ENCODE results near the gene PMVK.

The PMVK gene

DNA sequence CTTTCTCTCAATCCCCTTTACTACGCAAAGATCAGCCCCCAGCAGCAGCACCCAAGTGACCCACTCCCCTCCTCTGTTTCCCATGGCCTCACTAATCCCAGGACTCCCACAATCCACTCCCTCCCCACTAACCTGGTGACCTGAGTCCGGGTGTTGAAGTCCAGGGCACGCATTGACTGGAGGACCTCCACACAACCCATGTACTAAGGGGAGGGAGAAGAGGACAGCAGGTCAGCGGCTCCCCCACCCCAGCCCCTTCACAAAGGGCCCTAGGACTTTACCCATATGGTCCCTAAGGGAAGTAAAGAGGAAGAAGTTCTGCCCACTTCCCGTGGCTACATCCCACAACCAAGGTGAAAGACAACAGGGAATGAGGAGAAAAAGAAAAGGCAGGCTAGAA is 32.7 kb upstream of the PMVK start:
- DNase-seq = no peak
- intact Hi-C loops (cut with DNase I) = loop anchor here (5.0 kb wide), 1 partner anchor 33 kb away; the partner anchor contains the start of gene ZBTB7B

DNA sequence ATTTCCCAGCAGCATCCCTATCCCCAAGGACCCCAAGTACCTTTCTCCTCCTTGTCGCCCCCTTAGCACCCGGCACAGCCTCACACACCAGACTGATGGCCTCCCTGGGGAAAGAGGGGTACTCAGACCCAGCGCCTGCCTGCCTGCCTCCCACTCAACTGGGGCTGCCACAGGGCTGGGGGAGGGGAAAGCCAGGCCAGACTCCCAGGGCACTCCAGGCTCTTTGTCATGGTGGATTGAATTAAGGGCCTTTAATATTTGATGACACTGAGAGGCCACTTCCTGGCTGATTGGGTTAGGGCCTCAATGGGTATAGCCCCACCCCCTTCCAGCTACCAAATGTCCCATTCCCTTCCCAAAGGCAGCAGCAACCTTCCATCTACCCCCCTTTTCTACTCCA is 32.2 kb upstream of the PMVK start:
- no peak for DNase-seq
- intact Hi-C loops (cut with DNase I) = loop anchor here (5.0 kb wide), 1 partner anchor 34 kb away; the partner anchor contains the start of gene ZBTB7B

DNA sequence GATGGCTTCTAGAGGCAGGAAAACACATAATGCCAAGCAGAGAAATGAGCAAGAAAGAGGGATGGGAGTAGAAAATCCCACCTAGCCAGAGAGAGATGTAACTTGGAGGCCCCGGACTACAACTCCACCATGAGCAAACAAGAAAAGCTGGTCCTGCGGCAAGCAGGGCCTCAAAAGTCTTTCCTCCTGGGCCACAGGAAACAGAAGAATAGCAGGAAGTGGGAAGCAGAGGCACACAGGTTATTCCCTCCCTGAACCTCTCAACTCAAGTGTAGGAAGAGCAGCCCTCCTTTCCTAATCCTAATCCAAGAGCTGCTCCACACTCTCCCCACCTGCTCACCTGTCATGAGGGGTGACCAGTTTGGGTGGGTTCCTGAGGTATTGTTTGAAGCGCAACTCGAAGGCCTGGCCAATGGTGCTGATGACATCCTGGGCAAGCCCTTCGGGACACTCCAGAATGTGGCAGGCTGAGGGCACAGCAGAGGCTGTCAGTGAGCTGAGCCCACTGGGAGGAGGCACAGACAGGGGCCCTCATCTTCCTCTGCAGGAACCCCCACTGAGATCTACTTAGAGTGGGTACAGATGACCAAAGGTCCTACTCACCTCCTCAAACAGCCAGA is 30.9 kb upstream of the PMVK start:
- intact Hi-C loops (cut with DNase I) = loop anchor here (5.0 kb wide), 1 partner anchor 35 kb away; the partner anchor contains the start of gene ZBTB7B
- no peak for DNase-seq

DNA sequence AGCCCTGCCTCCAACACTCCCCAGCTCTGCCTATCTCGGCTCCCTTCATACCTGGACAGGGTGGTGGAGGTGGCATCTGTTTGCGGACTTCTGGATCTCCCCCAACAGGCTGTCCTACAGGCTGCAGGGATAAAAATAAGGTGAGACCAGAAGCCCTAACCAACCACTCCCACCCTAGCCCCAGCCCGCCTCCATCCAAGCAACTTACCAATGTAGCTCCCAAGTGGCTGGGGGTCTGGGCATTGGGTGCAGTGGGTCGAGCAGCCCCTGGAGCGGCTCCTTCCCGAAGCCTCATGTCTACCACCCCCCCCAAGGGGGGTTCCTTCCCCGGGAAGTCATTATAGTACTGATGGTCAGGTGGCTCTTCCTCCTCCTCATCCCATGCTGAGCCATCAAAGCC is 29.6 kb upstream of the PMVK start:
- intact Hi-C loops (cut with DNase I) = loop anchor here (5.0 kb wide), 1 partner anchor 36 kb away; the partner anchor contains the start of gene ZBTB7B
- no peak for DNase-seq

DNA sequence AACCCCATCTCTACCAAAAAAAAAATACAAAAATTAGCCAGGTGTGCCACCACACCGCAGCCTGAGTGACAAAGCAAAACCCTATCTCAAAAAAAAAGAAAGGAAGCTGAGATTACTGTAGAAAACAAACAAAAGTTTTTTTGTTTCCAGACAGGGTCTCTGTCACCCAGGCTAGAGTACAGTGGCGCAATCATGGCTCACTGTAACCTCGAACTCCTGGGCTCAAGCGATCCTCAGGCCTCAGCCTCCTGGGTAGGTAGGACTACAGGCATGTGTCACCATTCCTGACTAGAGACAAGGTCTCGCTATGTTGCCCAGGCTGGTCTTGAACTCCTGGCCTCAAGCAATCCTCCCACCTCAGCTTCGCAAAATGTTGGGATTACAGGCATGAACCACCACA is 27.8 kb upstream of the PMVK start:
- no peak for DNase-seq
- intact Hi-C loops (cut with DNase I) = no loop called here

DNA sequence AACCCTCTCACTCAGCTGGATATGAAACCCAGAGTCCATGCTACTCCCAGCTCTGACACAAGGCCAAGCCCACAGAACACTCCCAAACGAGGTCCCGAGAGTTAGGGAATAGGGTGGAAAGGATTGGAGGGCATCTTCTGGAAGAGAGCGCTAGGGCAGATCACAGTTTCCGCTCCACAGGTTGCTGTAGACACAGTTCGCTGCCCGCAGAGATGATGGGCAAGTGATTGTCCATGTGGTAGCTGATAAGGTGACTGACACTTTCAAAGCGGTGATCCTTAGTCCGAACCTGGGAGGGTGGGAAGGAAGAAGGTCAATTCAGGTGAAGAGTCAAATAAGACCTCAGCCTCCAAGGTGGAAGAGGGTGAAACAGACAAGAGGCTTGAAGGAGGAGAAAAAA is 27.1 kb upstream of the PMVK start:
- intact Hi-C loops (cut with DNase I) = no loop called here

DNA sequence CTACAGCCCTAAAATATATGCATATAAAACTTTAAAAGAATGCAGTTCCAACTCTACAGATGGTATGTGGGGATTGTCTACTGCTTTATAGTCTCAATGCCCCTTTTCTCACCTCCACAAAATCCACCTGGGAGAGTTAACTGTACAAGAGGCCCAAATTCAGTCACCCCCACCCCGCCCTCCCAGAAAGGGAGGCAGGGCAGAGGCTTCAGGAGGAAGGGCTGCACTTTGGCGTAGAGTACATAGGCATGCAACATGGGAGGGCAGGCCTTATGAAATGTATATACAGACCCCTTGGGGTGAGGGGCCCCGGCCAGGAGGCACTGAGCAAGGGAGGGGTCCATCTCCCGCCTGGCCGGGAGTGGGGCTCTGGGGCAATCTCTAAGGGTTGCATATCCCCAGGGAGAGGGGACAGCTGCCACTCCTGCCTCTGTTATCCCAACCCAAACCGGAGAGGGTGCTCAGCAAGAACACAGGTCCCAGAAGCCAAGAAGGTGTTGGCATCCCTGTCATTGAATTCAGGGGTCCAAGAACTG is 26.3 kb upstream of the PMVK start:
- intact Hi-C loops (cut with DNase I) = no loop called here
- no peak for DNase-seq

More for the DNA sequence above, 27.1 kb upstream of the PMVK start:
- DNase-seq = no peak

DNA sequence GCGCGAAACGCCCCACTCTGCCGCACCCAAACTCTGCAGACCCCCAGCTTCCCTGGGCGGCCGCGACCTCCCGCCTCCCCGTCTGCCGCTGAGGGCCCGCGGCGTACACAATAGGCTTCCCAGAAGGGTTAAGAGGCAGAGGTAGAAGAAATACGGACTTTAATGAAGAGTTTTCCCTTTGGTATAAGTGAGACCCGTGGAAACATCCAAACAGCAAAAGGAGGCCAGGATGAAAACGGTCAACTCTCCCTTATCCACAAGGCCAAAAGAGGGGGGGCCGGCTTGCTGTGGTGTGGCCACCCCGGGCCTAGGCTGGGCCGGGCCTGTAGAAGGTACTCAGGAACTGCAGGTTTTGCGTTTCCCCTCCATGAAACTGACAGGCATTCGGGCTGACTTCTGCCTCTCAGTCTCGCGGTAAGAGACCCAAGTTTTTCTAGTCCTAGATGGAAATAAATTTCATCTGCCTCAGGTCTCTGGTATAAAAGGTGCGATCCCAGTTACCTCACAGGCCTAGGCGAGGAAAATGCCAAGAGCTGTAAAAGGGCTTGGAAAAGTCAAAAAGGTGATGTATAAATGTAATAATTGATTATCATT is 25.7 kb upstream of the PMVK start:
- peak in 18 of 42 donors; percentile 12 to 71 (median 40) for DNase-seq
- intact Hi-C loops (cut with DNase I) = no loop called here

DNA sequence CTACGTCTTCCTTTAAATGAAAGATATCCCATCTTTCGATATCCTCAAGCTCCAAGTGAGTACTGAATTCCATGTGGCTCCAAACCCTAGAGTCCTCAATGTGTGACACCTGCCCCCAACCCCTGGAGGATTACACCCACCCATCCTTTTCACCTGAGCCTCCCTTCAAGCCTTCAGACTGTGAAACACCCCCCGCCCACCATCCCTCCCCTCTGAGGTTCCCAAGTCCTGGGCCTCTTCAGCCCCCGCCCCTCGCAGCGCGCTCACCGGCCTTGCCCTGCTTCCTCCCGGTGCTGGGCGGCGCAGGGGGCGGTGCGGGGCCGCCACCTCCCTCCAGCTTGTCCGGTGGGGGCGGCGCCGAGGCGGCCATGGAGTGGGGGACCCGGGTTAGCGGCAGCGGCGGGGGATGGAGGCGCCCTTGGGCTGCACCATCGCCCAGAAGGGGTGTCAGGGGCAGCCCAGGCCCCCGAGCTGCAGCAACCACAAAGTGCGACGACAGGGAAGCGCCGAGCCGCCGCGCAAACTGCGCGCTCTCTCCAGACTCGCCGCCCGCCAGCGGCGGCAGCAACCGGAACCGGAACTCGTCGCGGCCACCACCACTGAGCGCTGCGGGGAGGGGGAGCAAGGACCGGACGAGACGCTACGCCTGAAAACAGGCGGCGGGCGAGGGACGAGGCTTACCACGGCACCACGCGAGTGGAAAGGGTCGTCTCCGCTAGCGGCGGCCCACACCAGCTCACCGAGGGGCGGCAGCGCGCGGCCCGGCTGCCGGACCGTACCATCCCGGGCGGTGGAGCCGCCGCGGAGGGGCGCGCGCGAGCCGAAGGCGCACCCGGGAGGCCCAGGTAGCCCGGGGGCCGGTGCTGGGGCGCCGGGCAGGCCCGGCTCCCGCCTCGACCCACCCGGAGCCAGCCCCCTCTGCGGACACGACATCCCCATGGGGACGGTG is 25.0 kb upstream of the PMVK start, which contains the start of gene PYGO2:
Gene PYGO2, minus strand, starts transcription at position 576 of the 949 bp plus-strand sequence. Its CDS starts 206 bp downstream, at position 370.
- intact Hi-C loops (cut with DNase I) = no loop called here
- peak in 41 of 42 donors; percentile 63 to 90 (median 83) for DNase-seq

DNA sequence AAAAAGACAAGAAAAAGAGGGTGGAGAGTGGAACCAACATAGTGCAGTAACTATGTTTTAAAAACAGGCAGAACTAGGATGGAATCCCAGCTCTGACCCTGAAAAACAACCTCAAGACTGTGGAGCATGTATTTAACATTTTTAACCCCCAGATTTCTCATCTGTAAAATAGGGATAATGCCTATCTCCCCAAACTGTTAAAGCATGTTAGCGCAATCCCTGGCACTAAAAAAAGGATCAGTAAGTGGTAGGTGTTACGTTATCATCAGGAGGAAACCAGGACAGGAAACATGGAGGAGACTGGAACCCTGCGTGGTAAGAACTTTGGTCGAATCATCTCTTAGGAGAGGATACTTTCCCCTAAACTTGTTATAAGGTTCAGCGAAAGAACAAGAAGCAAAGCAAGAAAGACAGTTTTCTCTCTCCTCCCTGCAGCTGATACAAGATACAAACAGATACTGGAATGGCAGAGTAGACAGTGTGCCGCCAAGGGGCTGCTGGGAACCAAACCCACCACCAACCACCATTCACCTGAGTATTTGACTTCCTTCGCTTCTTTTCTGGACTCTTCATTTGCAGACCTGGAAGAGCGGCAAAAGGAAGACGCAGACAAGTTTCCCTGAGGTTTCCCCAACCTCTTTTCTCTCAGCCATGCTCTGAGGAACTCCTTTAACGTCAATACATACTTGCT is 24.1 kb upstream of the PMVK start:
- no peak for DNase-seq
- intact Hi-C loops (cut with DNase I) = no loop called here

DNA sequence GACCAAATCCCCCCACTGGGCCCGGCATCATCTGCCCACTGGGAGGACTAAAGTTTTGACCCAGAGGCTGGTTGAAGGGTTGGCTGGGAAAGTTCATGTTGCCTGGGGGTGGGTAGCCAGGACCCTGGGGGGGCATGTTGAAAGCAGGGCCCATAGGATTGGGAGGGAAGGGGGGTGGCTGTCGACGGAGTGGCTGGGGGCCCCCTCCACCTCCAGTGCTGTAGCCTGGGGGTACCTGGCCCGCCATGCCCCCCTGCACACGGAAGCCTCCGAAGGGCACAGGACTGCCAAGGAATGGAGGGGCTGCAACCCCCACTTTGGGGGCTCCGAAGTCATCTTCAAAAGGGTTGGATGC is 22.9 kb upstream of the PMVK start:
- DNase-seq = no peak
- intact Hi-C loops (cut with DNase I) = no loop called here

DNA sequence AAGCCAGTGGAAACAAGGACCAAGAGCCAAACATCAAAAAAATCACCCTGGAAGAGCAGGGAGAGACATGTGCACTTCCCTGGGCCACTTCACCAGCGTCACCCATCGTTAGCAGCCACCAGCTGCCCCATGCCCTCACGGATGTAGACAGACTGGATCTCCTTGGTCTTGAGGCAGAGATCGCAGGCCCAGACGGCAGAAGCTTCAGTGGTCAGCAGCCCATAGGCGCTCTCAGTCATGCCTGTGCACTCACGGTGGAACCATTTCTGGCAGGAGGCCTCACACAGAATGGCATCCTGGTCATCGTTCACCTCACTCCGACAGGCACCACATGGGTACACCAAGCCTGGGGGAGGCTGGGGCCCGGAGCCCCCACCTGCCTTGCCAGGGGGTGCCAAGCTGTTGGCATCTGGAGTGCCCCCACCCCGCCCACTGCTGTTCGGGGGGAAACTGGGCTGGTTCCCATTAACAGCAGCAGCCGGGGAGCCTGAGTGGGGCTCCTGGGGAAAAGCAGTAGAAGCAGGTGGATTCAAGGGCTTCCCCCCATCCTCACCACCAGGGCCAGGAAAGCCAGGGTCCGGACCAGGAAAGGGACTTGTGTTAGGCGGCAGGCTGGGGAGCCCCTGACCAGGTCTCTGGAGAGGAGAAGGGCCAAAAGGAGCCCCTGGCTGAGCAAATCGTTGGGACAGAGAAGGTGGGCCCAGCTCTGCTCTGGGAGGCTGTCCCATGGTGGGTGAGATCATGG is 22.3 kb upstream of the PMVK start:
- intact Hi-C loops (cut with DNase I) = no loop called here
- DNase-seq = no peak

DNA sequence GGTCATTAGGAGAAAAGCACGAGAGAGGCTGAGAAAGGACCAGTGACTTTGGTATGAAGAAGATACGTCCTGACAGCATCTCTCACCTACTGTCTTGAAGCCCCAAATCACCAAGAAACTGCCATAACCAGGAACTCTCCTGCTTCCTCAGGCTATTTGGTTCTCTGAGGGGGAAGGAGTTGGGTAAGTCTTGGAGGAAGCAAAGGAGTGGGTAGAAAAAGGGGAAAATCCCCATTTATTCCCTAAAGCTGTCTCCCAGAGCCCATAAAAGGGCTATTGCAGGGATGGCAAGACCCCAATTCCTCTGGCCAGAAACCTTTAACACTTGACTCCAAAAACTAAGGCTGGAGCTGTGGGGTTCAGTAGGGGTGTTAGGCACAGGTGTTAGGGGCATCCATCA is 21.5 kb upstream of the PMVK start:
- DNase-seq = no peak
- intact Hi-C loops (cut with DNase I) = no loop called here

DNA sequence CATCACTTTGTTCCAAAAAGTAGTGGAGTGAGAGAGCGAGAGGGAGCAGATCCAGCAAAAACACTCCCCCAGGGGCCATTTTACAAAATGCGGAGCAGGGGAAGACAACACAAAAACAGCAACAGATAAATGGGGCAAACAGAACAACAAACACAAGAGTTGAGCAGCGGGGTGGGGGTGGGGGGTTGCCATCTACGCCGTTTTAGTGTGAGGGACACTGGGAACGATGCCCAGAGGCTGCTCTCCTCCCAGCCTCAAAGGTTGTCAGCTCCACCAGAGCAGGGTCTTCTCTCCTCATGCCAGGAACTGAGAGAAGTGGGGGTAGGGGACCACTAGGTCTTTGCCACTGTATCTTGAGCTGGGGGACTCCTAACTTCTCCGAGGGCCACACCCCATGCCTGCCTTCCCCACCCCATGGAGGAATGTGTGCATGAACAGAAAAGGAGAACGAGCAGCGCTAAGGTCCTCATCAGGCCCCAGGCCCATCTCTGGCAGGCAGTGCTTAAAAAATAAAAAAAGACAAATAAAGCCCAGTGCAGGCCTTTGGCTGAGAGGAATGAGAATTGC is 20.7 kb upstream of the PMVK start:
- intact Hi-C loops (cut with DNase I) = no loop called here
- DNase-seq = no peak

DNA sequence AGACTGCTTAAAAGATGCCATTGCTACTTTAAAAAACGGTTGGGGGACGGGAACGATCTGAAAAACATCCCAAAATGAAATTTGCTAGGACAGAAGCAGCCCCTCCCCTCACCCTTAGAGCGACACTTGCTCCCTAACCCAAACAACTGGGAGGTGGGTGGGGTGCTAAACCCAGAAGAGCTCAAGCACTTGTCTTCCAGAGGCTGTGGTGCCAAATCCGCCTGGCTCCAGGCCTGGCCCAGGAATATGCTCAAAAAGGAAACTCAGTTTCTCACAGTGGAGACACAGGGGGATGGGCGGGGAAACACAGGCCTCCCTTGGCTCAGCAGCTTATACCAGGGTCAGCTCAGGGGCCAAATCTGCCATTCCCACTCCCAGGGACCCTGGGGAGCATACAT is 20.0 kb upstream of the PMVK start:
- peak in 27 of 42 donors; percentile 13 to 71 (median 48) for DNase-seq
- intact Hi-C loops (cut with DNase I) = no loop called here

DNA sequence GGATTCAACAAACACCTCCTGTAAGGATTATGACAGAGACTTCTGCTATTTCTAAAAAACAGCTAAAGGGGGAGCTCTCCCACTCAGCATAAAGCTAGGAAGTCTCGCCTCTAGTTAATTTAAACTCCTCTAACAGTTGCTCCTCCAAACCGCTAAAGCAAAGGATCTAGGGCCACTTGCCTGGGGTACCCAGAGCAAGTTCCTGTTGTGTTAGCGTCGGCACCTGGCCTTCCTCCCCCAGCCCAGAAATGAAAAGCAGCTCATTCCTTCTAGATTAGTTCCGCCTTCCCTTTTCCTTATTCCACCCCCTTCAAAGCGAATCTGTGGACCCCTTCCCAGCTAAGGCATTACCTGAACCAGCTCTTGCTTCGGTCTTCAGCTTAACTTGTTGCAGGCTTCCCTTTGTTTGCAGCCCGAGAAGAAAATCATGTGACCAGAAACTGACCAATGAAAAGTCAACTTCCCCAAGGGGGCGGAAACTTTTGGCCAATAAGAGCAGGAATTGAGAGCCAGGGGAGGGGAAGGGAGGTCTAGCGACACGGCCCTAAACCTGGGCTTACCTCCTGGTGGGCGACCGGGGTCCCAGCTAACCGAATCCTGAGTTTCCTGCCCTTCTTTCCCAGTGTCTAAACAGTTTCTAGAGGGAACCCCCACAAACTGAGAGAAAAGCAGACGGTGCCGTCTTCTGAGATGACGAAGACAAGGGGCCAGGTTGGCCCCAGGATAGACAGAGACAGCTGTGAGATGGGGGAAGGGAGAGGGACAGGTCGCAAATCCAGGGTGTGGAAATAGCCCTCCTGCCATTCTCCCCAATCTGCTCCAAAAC is 19.4 kb upstream of the PMVK start, which contains the start of gene PBXIP1:
Gene PBXIP1, minus strand, starts transcription at position 382 of the 826 bp plus-strand sequence. CDS start 2,378 bp downstream, outside the sequence.
- peak; percentile 27 to 92 (median 77) for DNase-seq
- intact Hi-C loops (cut with DNase I) = no loop called here

Measured in head of caudate nucleus (tissue), 42 donors.